SIG-M5 (cell line): ENCODE results near the gene PARL.

Source experiments
- DNase-seq: peaks from one replicate; lab custom pipeline; 2025; lab: John Stamatoyannopoulos, UW

PARL gene

GRCh38 chr3:183884427-183885296 lies at the start of gene PARL:
PARL (minus strand) TSS chr3:183884880; CDS start chr3:183884846, 34 bp downstream.
- peak; percentile 65 for DNase-seq

- no peak for DNase-seq
Measured at GRCh38 chr3:183933160-183933559, 48.5 kb upstream of the PARL start.

- DNase-seq: no peak
Measured at GRCh38 chr3:183931881-183932280, 47.2 kb upstream of the PARL start.

GRCh38 chr3:183930086-183930485 lies 45.4 kb upstream of the PARL start:
- no peak for DNase-seq

GRCh38 chr3:183927059-183927458 lies 42.4 kb upstream of the PARL start:
- no peak for DNase-seq

GRCh38 chr3:183924956-183925355 lies 40.3 kb upstream of the PARL start:
- DNase-seq: no peak

GRCh38 chr3:183924543-183924942 lies 39.9 kb upstream of the PARL start:
- no peak for DNase-seq

- DNase-seq: no peak
Measured at GRCh38 chr3:183922421-183922820, 37.7 kb upstream of the PARL start.

- DNase-seq: no peak
Measured at GRCh38 chr3:183921096-183921495, 36.4 kb upstream of the PARL start.

- DNase-seq: no peak
Measured at GRCh38 chr3:183920416-183920815, 35.7 kb upstream of the PARL start.

GRCh38 chr3:183918178-183918577 lies 33.5 kb upstream of the PARL start:
- DNase-seq: no peak

GRCh38 chr3:183917776-183918175 lies 33.1 kb upstream of the PARL start:
- no peak for DNase-seq

- no peak for DNase-seq
Measured at GRCh38 chr3:183914856-183915255, 30.2 kb upstream of the PARL start.

GRCh38 chr3:183913580-183913920 lies 28.9 kb upstream of the PARL start:
- DNase-seq: no peak

GRCh38 chr3:183912895-183913579 lies 28.4 kb upstream of the PARL start:
- no peak for DNase-seq

- DNase-seq: peak; percentile 39
Measured at GRCh38 chr3:183911763-183912506, 27.3 kb upstream of the PARL start.

GRCh38 chr3:183911087-183911486 lies 26.4 kb upstream of the PARL start:
- no peak for DNase-seq

GRCh38 chr3:183909030-183909600 lies 24.4 kb upstream of the PARL start:
- no peak for DNase-seq

GRCh38 chr3:183907911-183908331 lies 23.2 kb upstream of the PARL start:
- no peak for DNase-seq

- no peak for DNase-seq
Measured at GRCh38 chr3:183907176-183907575, 22.5 kb upstream of the PARL start.

- no peak for DNase-seq
Measured at GRCh38 chr3:183906234-183906921, 21.7 kb upstream of the PARL start.
